Right renal pelvis (tissue), 4 donors: Measurements from ENCODE around the gene RARB. TPM values are rescaled to one million over a fixed set of nuclear protein-coding genes. Genes with fewer than 3 reads are reported as not detected.
A peak's percentile ranks its signal among the peaks of the same experiment; 100 is the strongest.

Experiments used
- DNase-seq, 4 donors: peaks; one replicate each; pipeline ENCODE4 v3.0.0-alpha.2; 2013; ENCODE audit warnings: low read depth in 4 of 4, low spot score in 3 of 4, missing footprints in 1 of 4
- polyA plus RNA-seq, 4 donors: library from polyadenylated mRNA; unstranded; fragments of 120-200 nt; gene quantifications; one replicate each; pipeline ENCODE4 v1.2.1, GENCODE V29; 2013; ENCODE audit not compliant: insufficient read length in 4 of 4

Gene RARB
- polyA plus RNA-seq, 4 donors = 47.0 to 63.0 (median 59.3) TPM

- no peak for DNase-seq
Observed at GRCh38 chr3:25588441-25589103, 160.5 kb downstream of the RARB start.

GRCh38 chr3:25589104-25589782, 161.2 kb downstream of the RARB start:
- DNase-seq = no peak

- DNase-seq = no peak
Observed at GRCh38 chr3:25589783-25590258, 161.8 kb downstream of the RARB start.

DNA sequence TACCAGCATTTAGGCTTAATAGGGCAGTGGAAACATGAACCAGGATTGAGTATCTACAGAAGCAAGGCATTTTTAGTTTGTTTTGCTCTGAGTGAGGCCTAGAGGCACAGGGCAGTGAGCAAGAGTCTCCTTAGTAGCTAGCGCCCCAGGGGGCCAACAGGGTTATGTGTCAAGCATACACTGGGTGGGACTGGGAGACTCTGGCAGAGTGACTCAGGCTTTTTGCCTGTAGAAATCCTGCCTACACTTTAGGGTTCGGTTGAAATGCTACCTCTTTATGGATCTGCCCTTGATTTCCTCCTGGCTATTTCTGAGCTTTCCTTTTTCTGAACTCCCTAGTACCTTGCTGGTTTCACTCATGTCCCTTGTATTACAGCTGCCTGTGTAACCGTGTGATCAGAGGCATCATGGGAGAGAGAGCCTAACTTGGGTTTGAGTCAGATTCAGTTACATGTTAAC, 164.5 kb downstream of the RARB start:
- DNase-seq = no peak

GRCh38 chr3:25593001-25593400, 164.9 kb downstream of the RARB start:
- DNase-seq = no peak

- peak; percentile 55 to 73 (median 62) for DNase-seq
Observed at GRCh38 chr3:25594007-25594502, 166.0 kb downstream of the RARB start.

DNA sequence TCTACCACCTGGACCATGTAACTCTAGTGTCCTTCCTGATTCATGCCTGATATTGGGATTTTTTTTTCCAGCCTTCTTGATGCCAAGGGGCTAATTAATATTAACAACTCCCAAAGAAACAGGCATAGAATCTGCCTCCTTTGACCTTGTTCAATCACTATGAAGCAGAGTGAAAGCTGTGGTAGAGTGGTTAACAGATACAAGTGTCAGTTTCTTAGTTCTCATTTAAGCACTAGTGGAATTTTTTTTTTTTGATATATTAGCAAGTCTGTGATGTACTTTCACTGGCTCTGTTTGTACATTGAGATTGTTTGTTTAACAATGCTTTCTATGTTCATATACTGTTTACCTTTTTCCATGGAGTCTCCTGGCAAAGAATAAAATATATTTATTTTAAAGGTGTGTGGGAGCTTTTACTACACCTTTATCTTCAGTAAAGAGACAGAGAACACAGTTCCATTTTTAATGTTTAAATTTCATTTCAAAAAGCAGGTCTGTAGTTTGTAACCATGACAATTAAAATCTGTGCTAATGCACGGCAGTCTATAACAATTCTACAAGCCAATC, 169.6 kb downstream of the RARB start:
- DNase-seq = no peak

GRCh38 chr3:25603703-25604102, 175.6 kb downstream of the RARB start:
- DNase-seq = no peak

- DNase-seq = no peak
Observed at GRCh38 chr3:25604107-25604805, 176.2 kb downstream of the RARB start.

DNA sequence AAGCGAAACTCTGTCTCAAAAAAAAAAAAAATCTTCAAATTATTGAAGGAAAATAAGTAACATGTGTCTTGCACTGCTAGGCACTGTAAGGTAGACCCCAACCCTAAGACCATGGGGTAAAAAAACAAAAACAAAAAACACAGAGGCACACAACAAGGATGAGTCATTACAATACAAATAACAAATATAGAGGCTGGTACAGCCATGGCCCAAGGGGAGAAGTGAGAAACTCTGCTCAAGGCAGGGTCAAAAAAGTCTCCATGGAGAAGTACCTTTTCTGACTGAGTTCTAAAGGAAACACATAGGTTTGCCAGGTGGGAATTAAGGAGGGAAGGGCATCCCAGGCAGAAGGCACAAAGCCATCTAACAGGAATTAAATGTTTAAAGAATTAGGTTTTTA, 182.1 kb downstream of the RARB start:
- no peak for DNase-seq

DNA sequence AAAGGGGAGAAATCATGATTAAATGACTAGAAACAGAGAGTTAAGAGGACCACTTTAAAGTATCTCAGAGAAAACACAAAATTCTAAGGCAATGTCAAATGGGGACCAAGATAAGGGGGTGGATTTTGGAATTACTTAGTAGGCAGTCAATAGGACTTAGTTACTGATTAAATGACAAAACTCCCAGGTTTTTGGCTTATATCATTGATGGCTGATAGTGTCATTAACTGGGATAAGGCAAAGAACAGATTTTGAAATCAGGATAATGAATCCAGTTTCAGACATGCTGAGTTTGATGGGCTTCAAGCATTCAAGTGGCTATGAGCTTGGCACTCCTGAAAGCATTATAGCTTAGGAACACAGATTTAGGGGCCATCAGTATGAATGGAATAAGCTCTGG, 182.7 kb downstream of the RARB start:
- no peak for DNase-seq

- no peak for DNase-seq
Observed at GRCh38 chr3:25611193-25611592, 183.1 kb downstream of the RARB start.

DNA sequence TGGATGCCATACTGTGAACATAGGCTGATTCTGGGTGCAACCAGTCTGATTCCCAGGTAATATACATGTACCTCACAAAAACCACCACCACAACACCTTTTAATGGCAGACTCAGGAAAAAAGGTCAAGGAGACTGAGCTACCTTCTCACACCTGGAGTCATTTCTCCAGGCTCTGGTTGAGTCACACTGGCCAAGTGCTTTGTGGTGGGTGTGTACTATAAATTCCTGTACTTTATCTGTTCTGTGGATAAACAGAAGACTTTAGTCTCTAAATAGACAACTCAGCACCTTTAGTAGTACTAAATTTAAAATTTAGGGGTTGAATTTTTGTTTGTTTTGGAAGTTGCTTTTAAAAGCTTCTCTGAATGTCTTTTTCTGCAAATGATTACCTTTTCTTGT, 190.0 kb downstream of the RARB start:
- DNase-seq = no peak

GRCh38 chr3:25619382-25619781, 191.3 kb downstream of the RARB start:
- DNase-seq = no peak

DNA sequence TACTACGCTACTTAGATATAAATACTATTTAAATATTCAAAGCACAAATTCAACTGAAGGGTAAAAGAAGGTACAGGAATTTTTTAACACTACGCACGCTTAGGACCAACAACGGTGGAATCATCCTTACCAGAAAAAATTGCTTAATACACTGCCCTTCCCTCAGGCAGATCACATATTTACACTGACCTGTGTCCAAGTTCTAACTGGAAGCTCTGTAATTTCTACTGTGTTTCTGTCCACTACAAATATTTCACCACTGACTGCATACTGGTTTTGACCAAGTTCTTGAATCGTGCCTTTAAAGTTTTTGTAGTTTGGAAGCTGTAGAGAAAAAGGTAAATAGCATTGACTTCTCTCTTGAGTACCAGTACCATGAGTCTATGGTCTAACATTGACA, 192.4 kb downstream of the RARB start:
- no peak for DNase-seq

- no peak for DNase-seq
Observed at GRCh38 chr3:25621087-25621486, 193.0 kb downstream of the RARB start.

GRCh38 chr3:25631989-25632388, 203.9 kb downstream of the RARB start:
- no peak for DNase-seq

- DNase-seq = no peak
Observed at GRCh38 chr3:25633919-25634318, 205.9 kb downstream of the RARB start.

DNA sequence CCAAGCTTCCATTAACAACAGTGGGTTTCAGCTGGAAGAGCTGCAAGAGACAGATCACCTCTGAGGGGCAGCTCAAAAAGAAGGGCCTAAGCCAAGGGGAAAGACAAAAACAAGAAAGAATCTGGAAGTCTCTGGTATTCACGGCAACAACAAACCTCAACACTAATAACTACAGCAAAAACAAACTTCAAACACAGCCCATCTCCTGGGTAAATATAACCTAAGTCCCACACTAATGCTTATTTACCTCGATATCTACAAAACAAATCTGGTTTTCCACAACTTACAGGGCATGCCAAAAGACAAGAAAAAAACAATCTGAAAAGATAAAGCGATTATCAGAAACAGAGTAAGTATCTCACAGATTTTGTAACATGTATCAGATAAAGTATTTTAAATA, 207.0 kb downstream of the RARB start:
- no peak for DNase-seq
